Stimulated activated CD8-positive, alpha-beta memory T cell treated with anti-CD3 and anti-CD28 coated beads, Interleukin-12 subunit alpha, Interleukin-12 subunit beta, amount 100 ng/mL, for 24 hours (primary cell): ENCODE measurements around the gene RAB31.

Experiments used
- DNase-seq: peaks from one replicate; pipeline ENCODE4 v3.0.0-alpha.2; 2020; ENCODE audit errors: extremely low read depth

The RAB31 gene

GRCh38 chr18:9861933-9862332 lies 153.8 kb downstream of the RAB31 start:
- no peak for DNase-seq

- DNase-seq: no peak
Measured at GRCh38 chr18:9862686-9863085, 154.6 kb downstream of the RAB31 start.

DNA sequence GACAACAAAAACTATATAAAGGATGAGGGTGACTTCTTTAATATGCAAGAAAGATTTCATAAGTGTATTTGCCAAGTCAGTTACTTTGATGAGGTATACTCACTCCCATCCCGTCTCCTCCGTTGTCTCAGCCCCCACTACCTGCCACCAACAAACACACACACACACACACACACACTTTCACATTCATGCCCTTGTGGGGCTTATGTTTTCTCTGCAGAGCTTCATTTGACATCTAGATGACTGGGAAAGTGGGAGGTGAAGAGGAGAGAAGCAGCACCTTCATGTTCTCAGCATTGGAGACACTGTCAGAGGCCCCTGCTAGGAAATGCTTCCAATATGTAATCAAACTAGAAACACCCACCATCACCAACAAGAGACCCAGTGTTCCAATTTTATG lies 155.2 kb downstream of the RAB31 start:
- DNase-seq: no peak

GRCh38 chr18:9865764-9866490 lies 157.8 kb downstream of the RAB31 start:
- no peak for DNase-seq

DNA sequence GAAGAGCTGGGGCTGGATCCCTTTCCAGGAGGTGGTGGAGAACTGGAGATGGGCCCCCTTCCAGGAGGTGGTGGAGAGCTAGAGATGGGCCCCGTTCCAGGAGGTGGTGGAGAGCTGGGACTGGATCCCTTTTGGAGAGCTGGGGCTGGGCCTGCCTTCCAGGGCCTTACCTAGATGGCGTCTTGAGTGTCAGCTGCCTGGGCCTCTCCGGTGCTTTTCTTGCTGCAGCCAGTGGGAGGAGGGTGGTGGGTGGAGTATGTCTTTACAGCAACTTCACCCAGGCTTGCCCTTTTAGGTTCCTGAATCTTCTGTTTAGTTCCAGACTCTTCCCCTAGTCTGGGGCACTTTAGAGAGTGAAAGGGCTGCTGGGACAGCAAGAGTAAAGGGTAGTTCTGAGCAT lies 158.5 kb downstream of the RAB31 start:
- DNase-seq: no peak

GRCh38 chr18:9867071-9867594 lies 159.0 kb downstream of the RAB31 start:
- no peak for DNase-seq

- no peak for DNase-seq
Measured at GRCh38 chr18:9868857-9869714, 161.0 kb downstream of the RAB31 start.

DNA sequence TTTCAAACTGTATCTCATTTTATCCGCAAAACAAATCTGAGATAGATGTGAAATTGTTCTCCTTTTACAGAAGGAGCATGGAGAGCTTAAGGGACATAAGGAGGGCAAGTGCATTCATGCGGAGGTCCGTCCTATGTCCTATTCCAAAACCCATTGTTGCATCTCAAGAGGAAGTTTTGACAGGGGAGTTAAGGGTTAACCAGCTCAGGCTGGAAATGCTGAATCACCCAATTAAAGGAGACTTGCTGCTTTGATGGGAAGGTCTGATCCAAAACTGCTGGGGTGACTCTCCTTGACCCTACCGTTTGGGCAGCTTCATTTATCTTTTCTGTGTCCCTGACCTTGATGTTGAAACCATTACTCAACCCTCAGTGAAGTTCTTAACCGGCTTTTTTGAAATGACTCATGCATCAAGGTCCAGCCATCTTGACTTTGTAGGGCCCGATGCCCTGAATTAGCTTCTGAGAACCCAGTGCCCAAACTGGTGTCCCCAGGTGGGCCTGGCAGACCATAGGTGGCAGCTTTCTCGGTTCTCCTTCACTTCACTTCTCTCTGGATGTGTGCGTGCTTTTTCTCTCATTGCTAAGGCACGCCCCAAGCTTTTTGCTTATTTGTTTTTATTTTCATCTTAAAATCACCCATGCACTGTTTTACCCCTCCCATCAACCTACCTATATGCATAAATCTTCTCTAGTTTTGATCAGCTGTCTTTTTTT lies 161.8 kb downstream of the RAB31 start:
- no peak for DNase-seq

DNA sequence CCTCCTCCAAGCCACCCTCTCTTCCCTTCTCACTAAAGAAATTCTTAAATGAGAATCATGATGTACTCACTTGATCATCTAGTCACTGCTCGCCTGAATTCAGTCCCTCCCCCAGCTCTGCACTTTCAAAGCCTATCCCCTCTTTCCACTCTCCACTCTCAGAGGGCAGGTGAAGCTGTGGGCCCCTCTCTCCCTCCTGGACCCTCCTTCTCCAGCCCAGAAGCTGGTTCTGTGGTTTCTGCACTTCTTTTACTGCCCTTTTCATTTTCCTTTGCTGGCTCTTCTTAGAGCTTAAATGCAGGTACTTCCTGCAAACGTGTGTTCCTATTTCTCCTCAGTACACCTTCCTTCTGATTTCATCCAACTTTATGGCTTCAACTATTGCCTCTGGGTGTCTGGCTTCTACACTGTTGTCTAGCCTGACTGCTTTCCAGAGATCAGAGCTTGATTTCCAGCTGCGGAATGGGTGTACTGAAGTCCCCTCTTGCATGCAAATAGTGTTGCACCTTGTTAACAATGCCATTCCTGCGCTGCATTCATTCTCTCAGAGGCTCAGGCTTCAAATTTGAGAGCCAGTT lies 162.4 kb downstream of the RAB31 start:
- no peak for DNase-seq

- no peak for DNase-seq
Measured at GRCh38 chr18:9871244-9871746, 163.2 kb downstream of the RAB31 start.

DNA sequence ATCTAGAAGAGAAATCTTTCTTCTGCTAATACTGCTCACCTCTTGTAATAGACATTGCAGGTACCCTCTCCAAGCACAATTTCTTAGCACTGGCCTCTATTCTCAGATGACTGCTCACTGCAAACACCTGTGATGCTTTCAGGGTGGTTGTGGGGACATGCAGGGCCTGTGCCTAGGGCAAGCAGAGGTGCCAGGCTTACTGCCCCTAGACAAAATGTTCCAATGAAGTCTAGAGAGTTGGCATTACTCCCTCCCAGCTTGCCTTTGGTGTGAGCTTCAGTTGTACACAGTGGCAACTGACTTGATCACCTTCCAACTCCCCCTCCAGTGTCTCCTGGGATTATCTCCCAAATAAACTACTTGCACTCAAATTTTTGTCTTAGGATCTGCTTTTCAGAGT lies 164.7 kb downstream of the RAB31 start:
- DNase-seq: no peak

GRCh38 chr18:9874728-9875127 lies 166.6 kb downstream of the RAB31 start:
- no peak for DNase-seq

DNA sequence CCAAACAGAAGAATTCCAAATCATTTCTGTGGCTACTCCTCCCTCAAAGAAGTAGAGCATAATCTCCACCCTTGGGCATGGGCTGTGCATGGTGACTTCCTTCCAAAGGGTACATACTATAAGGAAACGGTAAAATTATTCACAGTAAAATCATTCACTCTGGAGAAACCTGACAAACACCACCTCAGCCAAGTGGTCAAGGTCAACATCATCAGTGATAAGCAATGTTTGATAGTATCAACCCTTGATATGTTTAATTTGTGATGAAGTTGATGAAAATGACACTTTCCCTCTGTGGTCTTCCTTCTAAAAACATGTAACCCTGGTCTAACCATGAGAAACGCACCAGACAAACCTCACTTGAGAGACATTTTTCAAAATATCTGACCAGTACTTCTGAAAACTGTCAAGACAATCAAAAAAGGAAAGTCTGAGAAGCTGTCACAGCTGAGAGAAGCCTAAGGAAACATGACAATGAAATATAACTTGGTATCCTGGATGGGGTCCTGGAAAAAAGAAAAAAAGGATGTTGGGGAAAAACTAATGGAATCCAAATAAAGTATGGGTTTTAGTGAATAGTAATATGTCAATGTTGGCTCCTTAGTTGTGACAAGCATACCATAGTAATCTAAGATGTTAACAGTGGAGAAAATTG lies 168.2 kb downstream of the RAB31 start:
- DNase-seq: no peak

GRCh38 chr18:9876867-9877654 lies 169.0 kb downstream of the RAB31 start:
- no peak for DNase-seq

- DNase-seq: no peak
Measured at GRCh38 chr18:9877655-9878014, 169.5 kb downstream of the RAB31 start.

GRCh38 chr18:9878095-9878494 lies 170.0 kb downstream of the RAB31 start:
- DNase-seq: no peak

- no peak for DNase-seq
Measured at GRCh38 chr18:9878783-9879242, 170.7 kb downstream of the RAB31 start.

GRCh38 chr18:9884090-9884489 lies 176.0 kb downstream of the RAB31 start:
- DNase-seq: no peak

GRCh38 chr18:9884532-9885140 lies 176.5 kb downstream of the RAB31 start:
- DNase-seq: no peak
